Glutamatergic neuron (in vitro differentiated cells): Measurements from ENCODE around the gene ZNF496. TPM values are rescaled to one million over a fixed set of nuclear protein-coding genes. Genes with fewer than 3 reads are reported as not detected.

Source experiments
- DNase-seq: peaks from one replicate; pipeline ENCODE4 v3.0.0; 2022
- H3K27ac Mint-ChIP-seq: one replicate; pipeline ENCODE4 v1.8.0; 2020; ENCODE audit warnings: mild to moderate bottlenecking, mixed read lengths, inconsistent platforms; ENCODE audit not compliant: unreplicated experiment
- H3K27me3 Mint-ChIP-seq: one replicate; pipeline ENCODE4 v1.8.0; 2020; ENCODE audit warnings: mild to moderate bottlenecking, moderate library complexity, mixed read lengths, inconsistent platforms; ENCODE audit not compliant: unreplicated experiment
- H3K36me3 Mint-ChIP-seq: one replicate; pipeline ENCODE4 v1.8.0; 2020; ENCODE audit warnings: mild to moderate bottlenecking, mixed read lengths, inconsistent platforms; ENCODE audit not compliant: unreplicated experiment
- H3K4me1 Mint-ChIP-seq: one replicate; pipeline ENCODE4 v1.8.0; 2020; ENCODE audit warnings: mild to moderate bottlenecking, low read depth, mixed read lengths, inconsistent platforms; ENCODE audit not compliant: unreplicated experiment
- H3K4me3 Mint-ChIP-seq: one replicate; pipeline ENCODE4 v1.8.0; 2020; ENCODE audit warnings: mild to moderate bottlenecking, mixed read lengths, inconsistent platforms; ENCODE audit not compliant: unreplicated experiment
- H3K9me3 Mint-ChIP-seq: one replicate; pipeline ENCODE4 v1.8.0; 2020; ENCODE audit warnings: mild to moderate bottlenecking, moderate library complexity, mixed read lengths, inconsistent platforms; ENCODE audit not compliant: unreplicated experiment
- CTCF ChIP-seq: fragments of 200-600 bp; sonication (generic); IDR thresholded peaks from one replicate; pipeline ENCODE4 v1.5.0; 2021; ENCODE audit not compliant: partially characterized antibody, unreplicated experiment
- total RNA-seq: library from RNA; stranded (reverse); fragmentation: NEBNext Ultra II Directional; extraction: Animal tissue kit (Norgen Biotek cat#: 25700); gene quantifications from one replicate; pipeline ENCODE4 v1.2.1, GENCODE V29; 2021; ENCODE audit not compliant: unreplicated experiment

Gene ZNF496
- total RNA-seq, 1 donor from 2014 or later = 60.5 TPM

GRCh38 chr1:247274605-247275256 is 56.9 kb downstream of the ZNF496 start:
- Mint-ChIP-seq H3K36me3 (peaks cover 5% of the 10 kb centered on the region), H3K9me3 (peaks cover 2% of the 10 kb centered on the region), H3K27ac (no peak overlapping the region), H3K4me1 (no peaks in the 10 kb centered on the region), H3K27me3 (peaks cover 4% of the 10 kb centered on the region), H3K4me3 (no peak overlapping the region)
- DNase-seq = no peak
- no peak for TF ChIP-seq CTCF

GRCh38 chr1:247273013-247273412 is 58.7 kb downstream of the ZNF496 start:
- H3K27ac Mint-ChIP-seq = no peak overlapping the region
- no peak for DNase-seq

GRCh38 chr1:247270003-247270402 is 61.7 kb downstream of the ZNF496 start:
- H3K36me3 Mint-ChIP-seq = peaks cover 5% of the 10 kb centered on the region
- DNase-seq = no peak
- peaks cover 2% of the 10 kb centered on the region for H3K27me3 Mint-ChIP-seq
- no peak overlapping the region for H3K4me3 Mint-ChIP-seq
- TF ChIP-seq CTCF = no peak
- no peak overlapping the region for H3K27ac Mint-ChIP-seq
- peaks cover 4% of the 10 kb centered on the region for H3K9me3 Mint-ChIP-seq
- no peaks in the 10 kb centered on the region for H3K4me1 Mint-ChIP-seq

More at GRCh38 chr1:247273013-247273412, 58.7 kb downstream of the ZNF496 start:
- TF ChIP-seq CTCF = no peak
- Mint-ChIP-seq H3K27me3 (peaks cover 2% of the 10 kb centered on the region), H3K36me3 (peaks cover 5% of the 10 kb centered on the region), H3K4me3 (no peak overlapping the region), H3K4me1 (no peaks in the 10 kb centered on the region), H3K9me3 (peaks cover 2% of the 10 kb centered on the region)

- no peak for TF ChIP-seq CTCF
- H3K9me3 Mint-ChIP-seq = peaks cover 4% of the 10 kb centered on the region
- DNase-seq = no peak
- no peak overlapping the region for H3K27ac Mint-ChIP-seq
- H3K27me3 Mint-ChIP-seq = no peaks in the 10 kb centered on the region
- no peak overlapping the region for H3K4me3 Mint-ChIP-seq
- H3K4me1 Mint-ChIP-seq = no peaks in the 10 kb centered on the region
- H3K36me3 Mint-ChIP-seq = peaks cover 5% of the 10 kb centered on the region
These were observed 62.5 kb downstream of the ZNF496 start for GRCh38 chr1:247269133-247269532.

GRCh38 chr1:247268390-247269045 is 63.1 kb downstream of the ZNF496 start:
- Mint-ChIP-seq H3K27ac (no peak overlapping the region), H3K4me3 (no peak overlapping the region), H3K4me1 (no peaks in the 10 kb centered on the region), H3K27me3 (no peaks in the 10 kb centered on the region), H3K36me3 (peaks cover 5% of the 10 kb centered on the region), H3K9me3 (peaks cover 4% of the 10 kb centered on the region)
- DNase-seq = no peak
- no peak for TF ChIP-seq CTCF
